Esophagus muscularis mucosa (tissue), 4 donors: ENCODE measurements around the gene GPR132. TPM values are rescaled to one million over a fixed set of nuclear protein-coding genes. Genes with fewer than 3 reads are reported as not detected.

Source experiments
- DNase-seq: peaks from one replicate; pipeline ENCODE4 v3.0.0-alpha.2; 2017; ENCODE audit errors: extremely low spot score
- H3K27ac ChIP-seq, 4 donors: fragments of 200-600 bp; sonication (generic); replicated peaks in 1 of 4; 1 replicate in 3 of 4; 2 replicates in 1 of 4; pipeline ENCODE4 v1.5.1; 2016 to 2019; ENCODE audit warnings: mild to moderate bottlenecking in 1 of 4
- H3K27me3 ChIP-seq, 4 donors: fragments of 200-600 bp; sonication (generic); one replicate each; pipeline versions ENCODE4 v1.5.1 to v1.6.0; 2016 to 2019
- H3K36me3 ChIP-seq, 4 donors: fragments of 200-600 bp; sonication (generic); one replicate each; pipeline ENCODE4 v1.5.1; 2016 to 2019
- H3K4me1 ChIP-seq, 4 donors: fragments of 200-600 bp; sonication (generic); one replicate each; pipeline ENCODE4 v1.5.1; 2016 to 2019
- H3K4me3 ChIP-seq, 4 donors: fragments of 200-600 bp; sonication (generic); 1 replicate in 2 of 4; 2 replicates in 2 of 4; pipeline ENCODE4 v1.5.1; 2016 to 2019; ENCODE audit warnings: mild to moderate bottlenecking in 4 of 4, moderate library complexity in 1 of 4
- H3K9me3 ChIP-seq, 4 donors: fragments of 200-600 bp; sonication (generic); 1 replicate in 3 of 4; 2 replicates in 1 of 4; pipeline ENCODE4 v1.5.1; 2016 to 2019
- EP300 ChIP-seq: sonication (generic); formaldehyde crosslinking; IDR thresholded peaks from one replicate; pipeline ENCODE4 v1.6.1; 2017; ENCODE audit warnings: antibody characterized with exemption
- POLR2A ChIP-seq: fragments of 450-650 bp; IDR thresholded peaks from one replicate; pipeline ENCODE4 v1.6.1; 2017; ENCODE audit warnings: antibody characterized with exemption, moderate library complexity, mild to moderate bottlenecking, low read depth
- POLR2AphosphoS5 ChIP-seq, 2 donors: sonication (generic); formaldehyde crosslinking; IDR thresholded peaks; one replicate each; pipeline ENCODE4 v1.6.1; 2017; ENCODE audit warnings: antibody characterized with exemption in 2 of 2
- WGBS: methylation state at CpG from one replicate; pipeline ENCODE4 v1.1.5; 2018; 5-methylcytosine and 5-hydroxymethylcytosine counted together
- intact Hi-C: fragments of 100-400 bp; cut with DNase I; formaldehyde crosslinking; loops from one replicate; pipeline ENCODE4 v1.15.1; 2023
- total RNA-seq, 4 donors: library from RNA; depleted of rRNA; stranded (reverse); fragments of >200 nt; gene quantifications; one replicate each; pipeline versions ENCODE4 v1.1.0 to v1.2.1, GENCODE V29; 2016
- TF ChIP-seq, protein P1 (sequence below), 3 experiments: fragments of 200-600 bp in 2 of 3; fragments of 450-650 bp in 1 of 3; sonication (generic) in 2 of 3; IDR thresholded peaks; one replicate each; pipeline ENCODE4 v1.5.1; 2017 to 2019; ENCODE audit warnings: antibody characterized with exemption in 3 of 3, mild to moderate bottlenecking in 2 of 3, moderate library complexity in 1 of 3

Gene GPR132
- total RNA-seq, 4 donors from 2014 or later: 1.2 to 8.0 (median 2.1) TPM

DNA sequence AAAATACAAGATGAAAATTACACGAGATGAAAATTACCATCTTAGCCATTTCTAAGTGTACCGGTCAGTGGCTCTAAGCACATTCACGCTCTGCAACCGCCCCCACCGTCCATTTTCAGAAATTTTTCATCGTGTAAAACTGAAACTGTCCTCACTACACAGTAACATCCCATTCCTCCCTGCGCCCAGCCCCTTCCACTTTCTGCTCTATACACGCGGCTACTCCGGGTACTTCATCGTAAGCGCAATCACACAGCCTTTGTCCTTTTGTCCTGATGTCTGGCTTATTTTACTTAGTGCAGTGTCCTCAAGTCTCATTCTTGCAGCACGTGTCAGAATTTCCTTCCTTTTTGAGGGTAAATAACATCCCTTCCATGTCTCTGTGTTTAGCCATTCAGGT is 3.6 kb upstream of the GPR132 start:
- Histone ChIP-seq H3K4me1 (peaks cover 0 to 5% (median 2%) of the 10 kb centered on the region in 4 donors), H3K27me3 (peaks cover 0 to 87% (median 7%) of the 10 kb centered on the region in 4 donors), H3K9me3 (no peaks in the 10 kb centered on the region), H3K36me3 (no peaks in the 10 kb centered on the region), H3K4me3 (no peak overlapping the region), H3K27ac (no peak overlapping the region)
- DNase-seq: no peak
- intact Hi-C loops: no loop called here
- TF ChIP-seq, protein P1, sequence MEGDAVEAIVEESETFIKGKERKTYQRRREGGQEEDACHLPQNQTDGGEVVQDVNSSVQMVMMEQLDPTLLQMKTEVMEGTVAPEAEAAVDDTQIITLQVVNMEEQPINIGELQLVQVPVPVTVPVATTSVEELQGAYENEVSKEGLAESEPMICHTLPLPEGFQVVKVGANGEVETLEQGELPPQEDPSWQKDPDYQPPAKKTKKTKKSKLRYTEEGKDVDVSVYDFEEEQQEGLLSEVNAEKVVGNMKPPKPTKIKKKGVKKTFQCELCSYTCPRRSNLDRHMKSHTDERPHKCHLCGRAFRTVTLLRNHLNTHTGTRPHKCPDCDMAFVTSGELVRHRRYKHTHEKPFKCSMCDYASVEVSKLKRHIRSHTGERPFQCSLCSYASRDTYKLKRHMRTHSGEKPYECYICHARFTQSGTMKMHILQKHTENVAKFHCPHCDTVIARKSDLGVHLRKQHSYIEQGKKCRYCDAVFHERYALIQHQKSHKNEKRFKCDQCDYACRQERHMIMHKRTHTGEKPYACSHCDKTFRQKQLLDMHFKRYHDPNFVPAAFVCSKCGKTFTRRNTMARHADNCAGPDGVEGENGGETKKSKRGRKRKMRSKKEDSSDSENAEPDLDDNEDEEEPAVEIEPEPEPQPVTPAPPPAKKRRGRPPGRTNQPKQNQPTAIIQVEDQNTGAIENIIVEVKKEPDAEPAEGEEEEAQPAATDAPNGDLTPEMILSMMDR (IDR thresholded peaks at IDR 0.05): no peak
- TF ChIP-seq POLR2A (no peak), EP300 (no peak), POLR2AphosphoS5 (IDR thresholded peaks at IDR 0.05) (no peak)
- 74% methylated on average over 13 of the region's 13 CpGs for WGBS

DNA sequence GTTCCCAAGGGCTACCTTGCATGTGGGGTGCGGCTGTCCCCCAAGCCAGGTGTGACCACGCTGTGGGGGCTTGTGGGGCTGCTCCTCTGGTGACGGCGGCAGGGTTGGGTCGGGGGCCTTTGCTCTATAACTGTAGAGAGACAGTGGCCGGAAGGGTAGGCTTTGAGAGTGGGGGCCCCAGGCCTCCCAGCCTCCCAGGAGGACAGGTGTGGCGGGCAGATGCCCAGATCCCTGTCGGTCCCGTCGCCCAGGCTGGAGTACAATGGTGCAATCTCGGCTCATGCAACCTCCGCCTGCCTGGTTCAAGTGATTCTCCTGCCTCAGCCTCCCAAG is 2.7 kb upstream of the GPR132 start:
- Histone ChIP-seq H3K4me3 (no peak overlapping the region), H3K36me3 (no peaks in the 10 kb centered on the region), H3K9me3 (no peaks in the 10 kb centered on the region), H3K27ac (no peak overlapping the region), H3K4me1 (peaks cover 4 to 7% (median 4%) of the 10 kb centered on the region in 4 donors), H3K27me3 (peaks cover 0 to 78% (median 4%) of the 10 kb centered on the region in 4 donors)
- WGBS: 94% methylated on average over 11 of the region's 12 CpGs
- TF ChIP-seq POLR2AphosphoS5 (IDR thresholded peaks at IDR 0.05): no peak
- no peak for TF ChIP-seq EP300
- TF ChIP-seq, protein P1 (IDR thresholded peaks at IDR 0.05): no peak
- TF ChIP-seq POLR2A: no peak
- intact Hi-C loops: no loop called here
- no peak for DNase-seq

- Histone ChIP-seq H3K27me3 (peaks cover 0 to 72% (median 1%) of the 10 kb centered on the region in 4 donors), H3K27ac (no peak overlapping the region), H3K4me3 (no peak overlapping the region), H3K9me3 (no peaks in the 10 kb centered on the region), H3K36me3 (no peaks in the 10 kb centered on the region), H3K4me1 (peaks cover 4 to 7% (median 6%) of the 10 kb centered on the region in 4 donors)
- 77% methylated on average over 17 of the region's 18 CpGs for WGBS
- intact Hi-C loops: no loop called here
- DNase-seq: no peak
- TF ChIP-seq POLR2AphosphoS5 (IDR thresholded peaks at IDR 0.05): no peak
- no peak for TF ChIP-seq EP300
- TF ChIP-seq, protein P1 (IDR thresholded peaks at IDR 0.05): no peak
- no peak for TF ChIP-seq POLR2A
These were observed 2.1 kb upstream of the GPR132 start for GRCh38 chr14:105067140-105067968.

DNA sequence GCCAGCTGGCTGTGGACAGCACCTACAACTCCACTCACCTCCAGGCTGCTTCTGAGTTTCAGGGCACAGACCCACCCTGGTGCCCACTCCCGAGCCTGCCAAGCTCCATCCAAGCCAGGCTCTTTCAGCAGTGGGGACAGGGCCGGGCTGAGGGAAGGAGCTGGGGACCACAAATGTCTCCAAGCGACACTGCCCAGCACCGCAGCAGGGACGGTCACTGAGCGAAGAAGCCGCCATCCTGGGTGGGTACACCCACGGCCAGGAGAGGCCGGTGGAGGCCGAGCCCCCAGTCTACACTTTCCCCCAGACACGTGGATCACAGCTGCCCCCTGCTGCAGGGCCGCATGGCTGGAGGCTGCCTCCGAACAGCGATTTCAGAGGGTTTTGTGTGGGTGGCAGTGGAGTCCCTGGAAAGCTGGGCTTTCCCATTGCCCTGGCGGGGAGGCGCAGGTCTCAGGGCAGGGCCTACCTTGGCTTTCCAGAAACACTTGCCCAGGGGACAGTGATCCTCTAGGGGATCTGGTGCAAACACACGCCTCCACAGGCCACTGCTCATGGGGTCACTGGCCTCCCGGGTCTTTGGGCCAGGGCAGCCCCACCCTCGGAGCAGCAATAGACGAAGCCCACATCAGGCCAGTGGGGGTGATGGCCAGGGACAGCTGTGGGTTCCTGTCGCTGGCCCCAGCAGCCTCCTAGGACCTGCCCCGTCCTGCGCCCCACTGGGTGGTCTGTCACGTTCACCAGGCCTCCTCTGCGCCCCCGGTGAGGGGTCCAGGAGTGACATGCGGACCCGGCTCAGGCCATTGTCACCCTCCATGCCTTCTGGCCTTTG is 1.2 kb upstream of the GPR132 start:
- WGBS: 90% methylated on average over 19 of the region's 28 CpGs
- Histone ChIP-seq H3K36me3 (no peaks in the 10 kb centered on the region), H3K9me3 (no peaks in the 10 kb centered on the region), H3K4me3 (no peak overlapping the region), H3K27me3 (peaks cover 0 to 63% (median 0%) of the 10 kb centered on the region in 4 donors), H3K27ac (peak overlapping the region in 3 of 4 donors; percentile 2 to 28 (median 22)), H3K4me1 (peaks cover 10 to 15% (median 12%) of the 10 kb centered on the region in 4 donors)
- no peak for DNase-seq
- TF ChIP-seq POLR2AphosphoS5 (IDR thresholded peaks at IDR 0.05): no peak
- TF ChIP-seq EP300: no peak
- TF ChIP-seq, protein P1 (IDR thresholded peaks at IDR 0.05): no peak
- no peak for TF ChIP-seq POLR2A
- intact Hi-C loops: no loop called here
